Smooth muscle cell (in vitro differentiated cells): ENCODE results near the gene RIT1. TPM values are rescaled to one million over a fixed set of nuclear protein-coding genes. Genes with fewer than 3 reads are reported as not detected.

Experiments used
- DNase-seq: peaks from one replicate; lab custom pipeline; 2025; ENCODE audit not compliant: unreplicated experiment; lab: John Stamatoyannopoulos, UW
- H2AFZ ChIP-seq: fragments of 200-600 bp; sonication (generic); 2 replicates; pipeline ENCODE4 v1.6.0; 2016; ENCODE audit warnings: antibody characterized with exemption, low read depth, mild to moderate bottlenecking
- H3F3A ChIP-seq: fragments of 200-600 bp; sonication (generic); 2 replicates; pipeline ENCODE4 v1.6.0; 2017; ENCODE audit warnings: antibody characterized with exemption, low read depth
- H3K27ac ChIP-seq: fragments of 200-600 bp; sonication (generic); 2 replicates; pipeline ENCODE4 v1.5.1; 2016; ENCODE audit warnings: low read depth, mild to moderate bottlenecking
- H3K27me3 ChIP-seq: fragments of 200-600 bp; sonication (generic); 2 replicates; pipeline ENCODE4 v1.6.1; 2016; ENCODE audit warnings: low read depth, mild to moderate bottlenecking
- H3K36me3 ChIP-seq: fragments of 200-600 bp; sonication (generic); 2 replicates; pipeline ENCODE4 v1.5.1; 2016; ENCODE audit warnings: low read depth
- H3K4me1 ChIP-seq: fragments of 200-600 bp; sonication (generic); 2 replicates; pipeline ENCODE4 v1.5.1; 2016; ENCODE audit warnings: low read depth
- H3K4me2 ChIP-seq: fragments of 200-600 bp; sonication (generic); 2 replicates; pipeline ENCODE4 v1.6.0; 2016; ENCODE audit warnings: mild to moderate bottlenecking
- H3K4me3 ChIP-seq: fragments of 200-600 bp; sonication (generic); 2 replicates; pipeline ENCODE4 v1.5.1; 2016; ENCODE audit warnings: mild to moderate bottlenecking
- H3K79me2 ChIP-seq: fragments of 200-600 bp; sonication (generic); 2 replicates; pipeline ENCODE4 v1.6.0; 2016; ENCODE audit warnings: low read depth, mild to moderate bottlenecking
- H3K9ac ChIP-seq: fragments of 200-600 bp; sonication (generic); 2 replicates; pipeline ENCODE4 v1.6.0; 2016; ENCODE audit warnings: low read depth
- H3K9me3 ChIP-seq: fragments of 200-600 bp; sonication (generic); replicated peaks from 2 replicates; pipeline ENCODE4 v1.5.1; 2016; ENCODE audit warnings: low read depth
- H4K20me1 ChIP-seq: fragments of 200-600 bp; sonication (generic); 2 replicates; pipeline ENCODE4 v1.6.0; 2016; ENCODE audit warnings: low read depth
- CTCF ChIP-seq: fragments of 200-600 bp; sonication (generic); IDR thresholded peaks from 2 replicates; pipeline ENCODE4 v1.5.1; 2017; ENCODE audit warnings: borderline replicate concordance, mild to moderate bottlenecking, antibody characterized with exemption; ENCODE audit not compliant: insufficient read depth, poor library complexity, severe bottlenecking
- WGBS: methylation state at CpG from one replicate; pipeline ENCODE4 v1.1.7; 2016; ENCODE audit warnings: low lambda C conversion rate; 5-methylcytosine and 5-hydroxymethylcytosine counted together
- polyA plus RNA-seq: library from polyadenylated mRNA; unstranded; fragments of >200 nt; fragmentation: Nextera tagmentation; extraction: Ambion mirVana; gene quantifications from 2 replicates; pipeline ENCODE4 v1.2.1, GENCODE V29; 2016
- total RNA-seq: library from RNA; depleted of rRNA; stranded (reverse); fragments of >200 nt; gene quantifications from 2 replicates; pipeline ENCODE4 v1.2.3, GENCODE V29; 2014

RIT1 gene
- total and polyA plus RNA-seq, 2 experiments from 2014 or later = 63.6 to 65.3 TPM

DNA sequence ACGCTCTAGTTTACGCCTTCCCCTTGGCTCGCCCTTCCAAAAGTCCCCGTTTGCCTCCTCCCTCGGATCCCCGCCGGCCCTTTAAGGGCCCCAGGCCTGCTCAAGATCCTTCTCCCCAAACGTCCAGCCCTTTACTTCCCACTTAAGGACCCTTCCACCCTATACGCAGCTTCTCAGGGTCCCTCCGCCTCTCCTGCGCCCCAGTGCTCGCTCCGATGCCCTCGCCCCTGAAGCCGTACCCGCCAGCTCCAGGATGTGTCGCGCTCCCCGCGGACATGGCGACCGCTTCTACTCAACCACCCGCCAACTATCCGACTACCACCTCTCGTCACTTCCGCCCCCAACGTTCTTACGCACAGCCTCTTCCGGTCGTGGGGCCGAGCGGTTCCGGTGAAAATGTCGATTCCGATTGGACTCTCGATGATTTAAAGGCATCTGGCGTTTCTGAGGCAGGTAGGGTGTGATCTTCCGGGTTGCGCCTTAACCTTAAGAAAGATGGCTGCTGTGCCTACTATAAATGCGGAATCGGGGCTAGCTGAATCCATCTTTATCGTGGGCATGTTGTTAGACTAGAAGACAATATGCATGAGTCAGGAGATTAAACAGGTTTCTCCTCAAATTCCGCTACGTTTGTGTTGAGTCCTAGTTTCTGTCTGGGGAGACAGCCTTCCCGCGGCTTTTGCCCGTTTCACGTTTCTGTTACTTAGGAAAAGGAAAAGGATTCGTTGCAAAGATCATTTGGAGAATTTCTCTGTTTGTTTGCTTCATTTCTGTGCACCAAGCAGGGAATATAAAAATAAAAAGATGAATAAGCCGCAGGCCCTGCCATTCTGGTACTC lies 23.2 kb upstream of the RIT1 start, which contains the start of gene KHDC4:
Gene KHDC4 (minus strand): TSS at position 317 of the 839 bp plus-strand sequence. CDS start 40 bp downstream, at position 277.
- H3K4me2 ChIP-seq = peak within 1 kb of the TSS; percentile 99
- peak within 1 kb of the TSS; percentile 81 for H3K27ac ChIP-seq
- no peaks in the 10 kb centered on the region for H3K9me3 ChIP-seq
- no peak for TF ChIP-seq CTCF
- H3F3A ChIP-seq = peaks cover 9% of the 10 kb centered on the region
- 2% methylated on average over 50 of the region's 50 CpGs for WGBS
- H3K9ac ChIP-seq = peak within 1 kb of the TSS; percentile 96
- no peaks in the 10 kb centered on the region for H3K36me3 ChIP-seq
- peaks cover 48% of the 10 kb centered on the region for H3K79me2 ChIP-seq
- peaks cover 30% of the 10 kb centered on the region for H3K4me1 ChIP-seq
- H2AFZ ChIP-seq = peak within 1 kb of the TSS; percentile 56
- H3K27me3 ChIP-seq = no peaks in the 10 kb centered on the region
- peak within 1 kb of the TSS; percentile 86 for H3K4me3 ChIP-seq
- H4K20me1 ChIP-seq = peaks cover 43% of the 10 kb centered on the region
- peak; percentile 54 for DNase-seq

DNA sequence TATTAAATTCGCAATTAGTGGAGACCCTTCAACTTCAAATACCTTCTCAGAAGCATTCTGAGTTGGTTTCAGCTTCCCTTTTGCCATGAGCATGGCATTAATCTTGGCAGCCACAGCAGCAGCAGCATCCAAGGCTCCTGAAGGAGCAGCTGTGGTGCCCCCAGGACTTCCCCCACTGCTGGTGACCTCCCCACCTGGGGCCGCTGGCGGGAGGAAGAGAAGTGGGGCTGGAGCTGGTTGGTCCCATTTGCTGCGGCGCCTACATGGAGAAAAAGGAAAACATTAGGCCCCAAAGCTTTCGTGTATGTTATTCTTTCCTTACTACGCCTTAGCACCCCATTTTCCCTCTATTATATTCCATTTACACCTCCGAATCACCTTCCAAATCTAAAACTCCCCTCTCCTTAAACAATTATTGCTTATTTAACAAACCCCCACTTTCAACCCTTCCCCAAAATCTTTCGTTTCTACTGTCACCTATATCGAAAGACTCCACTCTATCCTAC lies 22.5 kb upstream of the RIT1 start:
- TF ChIP-seq CTCF = no peak
- peaks cover 9% of the 10 kb centered on the region for H3F3A ChIP-seq
- H3K27me3 ChIP-seq = no peaks in the 10 kb centered on the region
- peak overlapping the region; percentile 86 for H3K4me3 ChIP-seq
- H3K4me2 ChIP-seq = peak overlapping the region; percentile 99
- H4K20me1 ChIP-seq = peaks cover 50% of the 10 kb centered on the region
- H3K9ac ChIP-seq = peak overlapping the region; percentile 96
- H3K79me2 ChIP-seq = peaks cover 55% of the 10 kb centered on the region
- peaks cover 30% of the 10 kb centered on the region for H3K4me1 ChIP-seq
- H3K27ac ChIP-seq = peak overlapping the region; percentile 81
- H3K36me3 ChIP-seq = no peaks in the 10 kb centered on the region
- no peak overlapping the region for H2AFZ ChIP-seq
- H3K9me3 ChIP-seq = no peaks in the 10 kb centered on the region
- 7% methylated on average over 10 of the region's 10 CpGs for WGBS
- no peak for DNase-seq

- Histone ChIP-seq H3K27ac (peak overlapping the region; percentile 81), H3K27me3 (no peaks in the 10 kb centered on the region), H3K79me2 (peaks cover 62% of the 10 kb centered on the region), H3K4me3 (peak overlapping the region; percentile 86), H3K9me3 (no peaks in the 10 kb centered on the region), H3K4me1 (peaks cover 30% of the 10 kb centered on the region), H3K9ac (peak overlapping the region; percentile 96), H4K20me1 (peaks cover 60% of the 10 kb centered on the region), H2AFZ (no peak overlapping the region), H3K4me2 (peak overlapping the region; percentile 99), H3F3A (peaks cover 9% of the 10 kb centered on the region), H3K36me3 (peaks cover 3% of the 10 kb centered on the region)
- WGBS = 89% methylated on average over 5 of the region's 5 CpGs
- DNase-seq = no peak
- no peak for TF ChIP-seq CTCF
These were observed 21.3 kb upstream of the RIT1 start for GRCh38 chr1:155932487-155932886.
